Measurements from ENCODE around the gene PBX3. TPM values are rescaled to one million over a fixed set of nuclear protein-coding genes. Genes with fewer than 3 reads are reported as not detected.

PBX3 gene
- total and polyA plus RNA-seq, 10 donors = 7.2 to 58.4 (median 34.1) TPM

DNA sequence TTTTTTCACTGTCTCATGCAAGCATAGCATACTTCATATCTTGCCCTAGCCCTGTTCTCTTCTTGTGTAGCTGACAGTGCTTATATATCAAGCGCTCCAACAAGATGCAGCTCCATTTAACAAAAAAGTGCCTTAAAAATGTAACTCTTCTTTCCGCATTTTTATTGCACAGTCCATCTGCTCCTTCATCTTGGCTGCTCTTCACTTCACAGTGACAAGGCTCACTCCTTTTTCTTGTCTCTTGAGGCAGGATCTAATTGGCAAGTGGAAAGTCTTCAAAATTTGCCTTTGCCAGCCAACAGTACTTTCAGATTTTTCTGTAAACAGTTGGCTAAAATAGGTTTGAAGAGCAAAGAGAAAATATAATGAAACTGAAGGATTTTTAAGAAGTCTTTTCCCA is 161.8 kb downstream of the PBX3 start:
- intact Hi-C loops (cut with DNase I; ENCODE audit: low total_unique reads) = no loop called here
- no peak overlapping the region for H3K4me3 ChIP-seq
- TF ChIP-seq CTCF (IDR thresholded peaks at IDR 0.05 in 8 of 11, conservative IDR thresholded peaks at IDR 0.05 in 3 of 11) = no peak
- TF ChIP-seq POLR2A (IDR thresholded peaks at IDR 0.05) = no peak
- TF ChIP-seq POLR2AphosphoS5 (IDR thresholded peaks at IDR 0.05) = no peak
- no peaks in the 10 kb centered on the region for H3K9me3 ChIP-seq
- H3K27ac ChIP-seq = no peak overlapping the region
- H3K4me1 ChIP-seq = peaks cover 0 to 25% (median 4%) of the 10 kb centered on the region in 6 donors
- DNase-seq = no peak
- 93 to 100% (median 96%) methylated on average over 2 of the region's 2 CpGs for WGBS, 5 donors
- H3K36me3 ChIP-seq = no peaks in the 10 kb centered on the region
- H3K27me3 ChIP-seq (replicated peaks in 1 of 7) = no peaks in the 10 kb centered on the region

DNA sequence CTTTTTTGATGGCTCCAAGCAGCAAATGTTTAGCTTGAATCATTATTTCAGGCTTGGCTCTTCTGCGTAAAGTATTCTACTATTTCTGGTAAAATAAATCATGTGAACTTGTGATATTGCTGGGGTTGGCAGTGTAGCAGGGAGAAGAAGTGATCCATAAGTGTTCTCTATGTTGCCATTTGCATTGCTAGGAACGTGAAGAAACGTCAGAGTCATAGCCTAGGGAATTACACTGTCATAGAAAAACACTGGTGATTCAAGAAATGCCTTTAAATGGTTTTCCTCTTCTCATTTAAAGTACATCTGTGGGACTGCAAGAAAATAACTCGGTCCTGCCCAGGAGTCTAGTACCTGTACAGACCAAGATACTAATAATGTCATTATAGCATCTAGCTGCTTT is 162.3 kb downstream of the PBX3 start:
- H3K27me3 ChIP-seq (replicated peaks in 1 of 7) = no peaks in the 10 kb centered on the region
- TF ChIP-seq POLR2A (IDR thresholded peaks at IDR 0.05) (no peak), POLR2AphosphoS5 (IDR thresholded peaks at IDR 0.05) (no peak), CTCF (IDR thresholded peaks at IDR 0.05 in 8 of 11, conservative IDR thresholded peaks at IDR 0.05 in 3 of 11) (no peak)
- H3K4me3 ChIP-seq = no peak overlapping the region
- DNase-seq = no peak
- no peaks in the 10 kb centered on the region for H3K36me3 ChIP-seq
- WGBS, 5 donors = 93 to 98% (median 94%) methylated on average over 4 of the region's 4 CpGs
- no peaks in the 10 kb centered on the region for H3K9me3 ChIP-seq
- no peak overlapping the region for H3K27ac ChIP-seq
- peaks cover 0 to 20% (median 3%) of the 10 kb centered on the region in 6 donors for H3K4me1 ChIP-seq
- intact Hi-C loops (cut with DNase I; ENCODE audit: low total_unique reads) = no loop called here

DNA sequence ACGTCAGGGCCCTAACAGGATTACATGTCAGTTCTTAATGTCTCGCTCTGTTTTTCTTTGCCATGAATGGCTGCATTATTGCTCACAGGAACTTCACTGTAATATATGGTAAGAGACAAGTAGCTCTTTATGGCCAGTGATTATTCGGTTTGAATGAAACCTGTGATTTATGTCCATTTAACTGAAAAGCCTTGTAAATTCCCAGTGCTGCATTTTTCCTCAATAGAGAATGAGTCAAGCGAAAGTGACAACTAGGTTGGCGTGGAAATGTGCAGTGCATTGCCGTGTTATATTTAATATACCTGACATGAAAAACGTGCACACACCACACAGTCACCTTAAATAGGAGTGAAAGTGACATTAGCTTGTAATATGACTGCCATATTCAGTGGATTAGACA is 163.1 kb downstream of the PBX3 start:
- no peak for TF ChIP-seq POLR2AphosphoS5 (IDR thresholded peaks at IDR 0.05)
- no peak for TF ChIP-seq CTCF (IDR thresholded peaks at IDR 0.05 in 8 of 11, conservative IDR thresholded peaks at IDR 0.05 in 3 of 11)
- no peak for TF ChIP-seq POLR2A (IDR thresholded peaks at IDR 0.05)
- 95 to 98% (median 96%) methylated on average over 7 of the region's 7 CpGs for WGBS, 5 donors
- no peak for DNase-seq
- intact Hi-C loops (cut with DNase I; ENCODE audit: low total_unique reads) = no loop called here
- peaks cover 0 to 14% (median 2%) of the 10 kb centered on the region in 6 donors for H3K4me1 ChIP-seq
- no peak overlapping the region for H3K27ac ChIP-seq
- no peaks in the 10 kb centered on the region for H3K36me3 ChIP-seq
- no peak overlapping the region for H3K4me3 ChIP-seq
- H3K9me3 ChIP-seq = no peaks in the 10 kb centered on the region
- no peaks in the 10 kb centered on the region for H3K27me3 ChIP-seq (replicated peaks in 1 of 7)

DNA sequence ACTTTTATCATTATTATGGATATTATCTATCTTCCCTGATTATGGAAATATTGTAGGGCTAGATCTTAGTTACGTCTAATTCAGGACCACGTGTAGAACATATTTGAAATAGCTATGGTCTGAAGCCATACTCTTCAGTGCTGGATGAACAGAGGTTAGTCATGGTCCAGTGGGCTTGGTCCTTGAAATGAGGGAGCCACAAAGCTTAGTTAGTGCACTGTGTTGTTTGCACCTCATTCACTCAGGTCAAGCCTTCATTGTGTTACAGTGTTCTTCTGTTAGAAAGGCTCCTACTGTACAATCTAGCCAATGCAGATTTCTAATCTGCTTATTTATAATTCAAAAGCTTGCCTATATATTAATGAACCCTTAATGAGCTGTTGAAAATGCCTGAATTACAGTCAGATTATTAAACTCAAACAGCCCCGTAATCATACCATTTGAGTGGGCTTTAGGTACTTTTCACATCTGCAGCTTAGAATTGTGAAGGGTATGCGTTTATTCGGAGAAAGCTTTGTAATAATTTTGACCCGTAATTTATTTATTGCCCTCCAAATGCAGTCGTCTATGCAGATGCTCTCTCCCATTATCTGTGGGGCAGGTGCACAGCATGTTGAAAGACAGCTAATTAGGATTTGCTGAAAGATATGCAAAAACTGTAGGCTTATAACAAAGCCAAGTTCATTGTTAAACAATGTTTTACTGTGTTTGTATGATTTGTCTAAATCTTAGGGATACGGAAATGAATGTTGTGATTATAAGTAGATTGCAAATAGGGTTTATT is 164.9 kb downstream of the PBX3 start:
- WGBS, 5 donors = 93 to 99% (median 97%) methylated on average over 8 of the region's 8 CpGs
- Histone ChIP-seq H3K27me3 (replicated peaks in 1 of 7) (no peaks in the 10 kb centered on the region), H3K36me3 (peaks cover 0 to 8% (median 0%) of the 10 kb centered on the region in 6 donors), H3K4me3 (no peak overlapping the region), H3K9me3 (no peaks in the 10 kb centered on the region), H3K4me1 (no peaks in the 10 kb centered on the region), H3K27ac (no peak overlapping the region)
- intact Hi-C loops (cut with DNase I; ENCODE audit: low total_unique reads) = no loop called here
- DNase-seq = no peak
- TF ChIP-seq POLR2A (IDR thresholded peaks at IDR 0.05) (no peak), CTCF (IDR thresholded peaks at IDR 0.05 in 8 of 11, conservative IDR thresholded peaks at IDR 0.05 in 3 of 11) (no peak), POLR2AphosphoS5 (IDR thresholded peaks at IDR 0.05) (no peak)
